ENCODE measurements around the gene LDLRAD4.

LDLRAD4 gene

GRCh38 chr18:13611601-13612195 lies 393.1 kb downstream of the LDLRAD4 start:
- TF ChIP-seq TSHZ2 (CRISPR knock-in tag; IDR thresholded peaks at IDR 0.05) = no peak
- TF ChIP-seq TCF4 (CRISPR knock-in tag; IDR thresholded peaks at IDR 0.05; ENCODE audit: borderline replicate concordance) = no peak
- TF ChIP-seq RARB (CRISPR knock-in tag; IDR thresholded peaks at IDR 0.05) = no peak
- ATAC-seq = peak; percentile 85

- TF ChIP-seq ZNF8 (CRISPR knock-in tag; IDR thresholded peaks at IDR 0.05) (no peak), CSDC2 (CRISPR knock-in tag; IDR thresholded peaks at IDR 0.05) (no peak), ESRRG (CRISPR knock-in tag; IDR thresholded peaks at IDR 0.05) (no peak), PPARA (CRISPR knock-in tag; IDR thresholded peaks at IDR 0.05; ENCODE audit: borderline replicate concordance) (no peak), ZNF70 (CRISPR knock-in tag; IDR thresholded peaks at IDR 0.05) (no peak), ZNF565 (CRISPR knock-in tag; conservative IDR thresholded peaks at IDR 0.05; ENCODE audit: low read depth) (no peak)
- peak; percentile 10; the same call in 2 of the 3 replicates for ATAC-seq
Observed at GRCh38 chr18:13612196-13612997, 393.8 kb downstream of the LDLRAD4 start.

GRCh38 chr18:13613099-13613498 lies 394.5 kb downstream of the LDLRAD4 start:
- TF ChIP-seq ARNTL (CRISPR knock-in tag; IDR thresholded peaks at IDR 0.05; ENCODE audit: borderline replicate concordance, low read depth) (no peak), ZFP3 (CRISPR knock-in tag; IDR thresholded peaks at IDR 0.05) (no peak), GLIS3 (CRISPR knock-in tag; IDR thresholded peaks at IDR 0.05) (no peak), POU6F1 (CRISPR knock-in tag; IDR thresholded peaks at IDR 0.05; ENCODE audit: borderline replicate concordance, low read depth) (no peak), TOX (CRISPR knock-in tag; IDR thresholded peaks at IDR 0.05; ENCODE audit: borderline replicate concordance) (no peak), ISL1 (CRISPR knock-in tag; IDR thresholded peaks at IDR 0.05) (no peak), OSR1 (CRISPR knock-in tag; IDR thresholded peaks at IDR 0.05) (no peak), PATZ1 (CRISPR knock-in tag; IDR thresholded peaks at IDR 0.05; ENCODE audit: borderline replicate concordance) (no peak), CSRNP3 (CRISPR knock-in tag; IDR thresholded peaks at IDR 0.05) (no peak), CSDC2 (CRISPR knock-in tag; IDR thresholded peaks at IDR 0.05) (no peak), PPARA (CRISPR knock-in tag; IDR thresholded peaks at IDR 0.05; ENCODE audit: borderline replicate concordance) (no peak)
- no peak for ATAC-seq

Data from SK-N-SH treated with all-trans-retinoic acid at 6 μM for 48 hours (cell line).